Measurements from ENCODE around the gene TRIM40.
"Not testable (repeated sequence)": the region's sequence is repeated elsewhere in the genome, so short reads cannot be mapped to it uniquely, and the experiment has no call there.

TRIM40 gene

GRCh38 chr6:30113841-30114240 is 22.1 kb upstream of the TRIM40 start:
- DNase-seq (ENCODE audit: low read depth) = no peak

- DNase-seq (ENCODE audit: low read depth) = no peak
These were observed 19.2 kb upstream of the TRIM40 start for GRCh38 chr6:30116724-30117123.

DNA sequence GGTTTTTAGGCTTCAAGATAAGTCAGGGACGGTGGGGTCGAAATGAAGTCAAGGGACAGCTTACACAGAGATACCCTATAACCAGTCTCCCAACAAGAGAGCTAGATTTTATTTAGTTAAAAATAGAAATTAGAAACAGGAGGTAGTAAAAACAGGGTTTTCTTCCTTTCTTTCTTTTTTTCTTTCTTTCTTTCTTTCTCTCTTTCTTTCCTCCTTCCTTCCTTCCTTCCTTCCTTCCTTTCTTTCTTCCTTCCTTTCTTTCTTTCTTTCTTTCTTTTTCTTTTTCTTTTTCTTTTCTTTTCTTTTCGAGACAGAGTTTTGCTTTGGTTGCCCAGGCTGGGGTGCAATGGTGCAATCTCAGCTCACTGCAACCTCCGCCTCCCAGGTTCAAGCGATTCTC is 17.2 kb upstream of the TRIM40 start:
- not testable (repeated sequence) for DNase-seq (ENCODE audit: low read depth)

- no peak for DNase-seq (ENCODE audit: low read depth)
These were observed 14.2 kb upstream of the TRIM40 start for GRCh38 chr6:30121446-30122366.

DNA sequence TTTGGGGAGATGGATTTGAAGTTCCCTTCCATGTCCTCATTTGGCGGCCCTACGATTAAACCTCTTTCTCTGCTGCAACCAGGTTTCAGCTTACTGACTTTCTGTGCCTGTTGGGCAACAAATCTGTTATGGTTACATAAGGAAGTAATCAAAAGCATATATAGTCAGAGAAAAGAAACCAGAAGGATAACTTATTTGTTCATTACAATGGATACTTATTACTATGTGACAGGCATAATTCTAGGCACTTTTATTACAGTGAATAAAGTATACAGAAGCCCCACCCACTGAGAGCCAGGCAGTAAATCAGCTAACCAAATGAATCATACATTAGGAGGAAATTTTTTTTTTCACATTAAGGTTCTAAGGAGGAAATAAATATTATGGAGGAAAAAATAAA is 13.4 kb upstream of the TRIM40 start:
- no peak for DNase-seq (ENCODE audit: low read depth)

- DNase-seq (ENCODE audit: low read depth) = no peak
These were observed 8.5 kb upstream of the TRIM40 start for GRCh38 chr6:30127238-30128093.

DNA sequence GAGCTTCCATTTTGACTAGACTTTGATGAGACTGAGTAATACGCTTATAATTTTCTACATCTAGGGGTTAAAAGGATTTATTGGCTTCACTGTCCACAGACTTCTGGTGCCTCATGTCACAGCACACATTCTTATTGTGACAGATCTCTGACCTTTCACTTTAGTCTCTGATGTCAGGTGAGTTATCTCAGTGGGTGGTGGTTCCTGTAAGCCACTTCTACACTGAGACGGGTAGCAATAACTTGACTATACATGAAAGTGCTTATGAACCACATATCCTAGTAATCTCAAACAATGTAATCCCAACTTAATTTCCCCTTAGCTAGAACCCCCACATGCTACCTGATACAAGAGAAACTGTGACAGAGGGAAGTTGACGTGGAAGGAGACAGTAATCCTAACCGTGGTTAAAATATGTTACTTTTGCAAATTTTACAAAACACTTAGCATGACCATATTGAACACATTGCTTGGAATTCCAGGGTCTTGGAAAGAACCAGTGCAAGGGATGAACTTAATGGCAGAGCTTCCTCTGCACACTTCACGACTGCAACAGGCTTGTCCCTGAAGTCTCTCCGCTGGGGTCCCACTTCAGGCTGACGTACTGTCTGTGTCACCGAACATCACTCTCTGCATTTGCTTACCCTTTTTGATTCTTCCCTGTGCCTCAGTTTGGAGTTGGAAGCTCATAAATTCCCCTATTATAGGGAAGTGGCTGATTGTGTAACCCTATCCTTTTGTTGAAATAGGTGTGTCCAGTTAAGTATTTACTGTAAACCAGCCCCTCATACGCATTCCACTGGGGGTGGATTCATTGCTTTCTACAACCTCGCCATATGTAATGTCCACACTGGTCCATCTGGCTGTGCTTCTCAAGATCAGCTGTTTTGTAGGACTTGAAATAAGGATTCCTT is 6.4 kb upstream of the TRIM40 start:
- DNase-seq (ENCODE audit: low read depth) = no peak

DNA sequence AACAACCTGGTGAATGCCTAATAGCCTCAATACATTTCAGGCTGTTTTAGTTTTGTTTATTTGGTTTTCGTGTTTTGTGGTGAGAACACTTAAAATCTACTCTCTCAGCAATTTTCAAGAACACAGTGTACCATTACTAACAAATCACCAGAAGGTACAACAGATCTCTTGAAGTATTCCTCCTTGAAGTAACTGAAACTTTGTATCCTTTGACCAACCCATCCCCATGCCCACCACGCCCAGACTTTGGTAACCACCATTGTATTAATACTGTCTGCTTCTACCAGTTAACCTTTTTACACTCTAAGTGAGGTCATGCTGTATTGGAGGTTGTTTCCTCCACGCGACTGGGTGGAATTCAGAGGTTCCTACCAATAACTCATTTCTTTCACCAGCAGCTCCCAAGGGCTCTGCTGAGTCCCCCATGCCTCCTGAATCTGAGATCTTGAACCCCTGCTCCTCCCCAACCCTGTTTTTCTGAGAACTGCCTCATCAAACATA is 5.7 kb upstream of the TRIM40 start:
- no peak for DNase-seq (ENCODE audit: low read depth)

DNA sequence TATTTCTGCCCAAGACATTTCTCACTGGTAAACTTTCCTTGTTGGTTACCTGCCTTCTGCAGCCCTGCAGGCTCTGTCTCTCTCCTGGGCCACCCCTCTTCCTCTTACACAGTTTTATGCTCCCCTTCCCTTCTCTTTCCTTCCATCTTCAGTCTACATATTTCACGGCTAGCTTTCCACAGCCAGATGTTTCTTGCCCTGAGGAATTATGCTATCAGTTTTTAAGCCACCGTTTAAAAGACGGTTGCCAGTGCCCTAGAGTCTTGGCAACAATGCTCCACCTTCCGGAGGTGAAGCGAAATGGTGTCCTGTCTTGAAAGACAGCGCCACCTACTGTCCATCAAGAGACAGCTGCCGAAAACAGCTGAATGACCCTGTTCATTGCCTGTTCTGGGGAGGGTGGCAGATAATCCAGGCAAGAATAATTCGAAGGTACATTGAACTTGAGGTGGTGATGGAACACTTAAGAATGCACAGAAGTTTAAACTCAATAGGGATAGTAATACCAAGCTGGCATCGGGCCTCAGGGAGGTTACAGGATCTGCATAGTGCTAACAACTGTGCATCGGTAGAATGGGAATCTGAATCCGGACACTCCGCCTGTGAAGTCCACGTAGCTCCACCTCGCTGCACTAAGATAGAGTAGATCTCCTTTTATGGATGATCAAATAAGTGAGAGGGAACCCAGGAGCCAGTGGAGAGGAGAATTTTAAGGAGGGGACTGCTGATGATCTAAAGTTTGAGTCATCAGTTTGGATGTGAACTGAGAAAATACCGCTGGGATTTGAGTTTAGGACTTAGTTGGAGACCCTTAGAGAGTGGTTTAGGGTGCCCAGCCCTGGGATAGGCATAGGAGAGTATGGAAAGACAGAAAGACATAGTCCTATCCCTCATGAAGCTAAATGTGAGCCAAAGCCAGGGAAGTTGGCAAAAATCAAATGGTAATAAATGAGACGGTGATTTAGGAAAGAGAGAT is 4.8 kb upstream of the TRIM40 start:
- DNase-seq (ENCODE audit: low read depth) = peak; percentile 48

DNA sequence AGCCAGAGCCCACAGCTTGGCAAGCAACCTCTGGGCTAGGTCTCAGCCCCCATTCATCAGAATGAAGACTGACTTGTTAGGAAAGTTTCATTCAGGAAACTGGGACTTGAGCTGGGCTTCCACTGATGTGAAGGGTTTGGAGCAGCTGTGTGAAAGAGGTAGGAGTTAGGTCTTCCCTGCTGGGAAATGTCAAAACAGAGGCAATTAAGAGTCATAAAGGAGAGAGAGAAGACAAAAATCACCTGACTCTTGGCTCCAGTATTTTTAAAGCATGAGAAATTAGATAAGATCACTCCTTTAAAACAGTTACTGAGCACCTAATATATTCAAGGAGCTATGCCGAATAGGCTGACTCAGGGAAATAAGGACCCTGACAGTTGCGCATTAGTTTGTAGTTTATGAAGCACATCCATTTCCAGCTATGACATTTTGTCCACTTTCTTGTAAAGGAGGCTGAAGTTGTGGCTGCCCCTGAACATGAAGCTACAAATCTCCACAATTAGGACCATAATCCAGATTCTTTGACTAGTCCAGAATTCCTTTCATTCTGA is 3.9 kb upstream of the TRIM40 start:
- no peak for DNase-seq (ENCODE audit: low read depth)

DNA sequence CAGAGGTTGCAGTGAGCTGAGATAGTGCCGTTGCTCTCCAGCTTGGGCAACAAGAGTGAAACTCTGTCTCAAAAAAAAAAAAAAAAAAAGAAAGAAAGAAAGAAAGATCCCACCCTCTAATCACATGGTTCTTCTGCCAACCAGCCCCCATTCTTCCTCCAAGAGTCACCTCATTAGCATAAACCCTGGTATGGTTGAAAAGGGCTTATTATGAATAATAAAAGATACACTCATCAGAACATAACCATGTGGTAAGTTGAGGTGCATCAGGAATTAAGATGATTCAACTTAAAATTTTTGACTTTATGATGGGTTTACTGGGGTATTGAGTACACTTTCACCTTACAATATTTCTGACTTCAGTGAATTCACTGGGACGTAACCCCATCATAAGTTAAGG is 793 bp upstream of the TRIM40 start:
- DNase-seq (ENCODE audit: low read depth) = no peak

DNA sequence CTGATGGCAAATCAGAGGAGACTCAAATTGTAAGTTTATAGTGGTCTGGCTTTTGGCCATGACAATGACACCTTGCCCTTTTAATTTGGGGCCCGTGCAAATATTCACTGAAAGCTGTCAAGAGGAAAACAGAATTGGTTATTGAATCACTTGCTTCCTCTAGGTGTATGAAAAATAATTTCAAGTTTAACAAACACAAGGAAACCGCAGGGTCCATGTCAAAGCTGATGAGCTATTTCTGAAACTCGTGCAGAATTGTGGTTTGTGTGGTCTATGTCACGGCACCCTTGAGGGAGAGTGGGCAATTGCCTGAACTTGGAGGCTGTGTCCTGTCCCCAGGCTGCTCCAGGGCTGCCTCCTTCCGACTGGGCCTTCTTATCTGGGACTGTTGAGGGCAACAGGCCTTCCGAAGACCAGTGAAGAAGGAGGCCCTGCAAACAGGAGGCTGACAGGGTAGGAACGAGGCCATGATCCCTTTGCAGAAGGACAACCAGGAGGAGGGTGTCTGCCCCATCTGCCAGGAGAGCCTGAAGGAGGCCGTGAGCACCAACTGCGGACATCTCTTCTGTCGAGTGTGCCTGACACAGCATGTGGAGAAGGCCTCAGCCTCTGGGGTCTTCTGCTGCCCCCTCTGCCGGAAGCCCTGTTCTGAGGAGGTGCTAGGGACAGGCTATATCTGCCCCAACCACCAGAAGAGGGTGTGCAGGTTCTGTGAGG is 788 bp downstream of the TRIM40 start:
- no peak for DNase-seq (ENCODE audit: low read depth)

DNA sequence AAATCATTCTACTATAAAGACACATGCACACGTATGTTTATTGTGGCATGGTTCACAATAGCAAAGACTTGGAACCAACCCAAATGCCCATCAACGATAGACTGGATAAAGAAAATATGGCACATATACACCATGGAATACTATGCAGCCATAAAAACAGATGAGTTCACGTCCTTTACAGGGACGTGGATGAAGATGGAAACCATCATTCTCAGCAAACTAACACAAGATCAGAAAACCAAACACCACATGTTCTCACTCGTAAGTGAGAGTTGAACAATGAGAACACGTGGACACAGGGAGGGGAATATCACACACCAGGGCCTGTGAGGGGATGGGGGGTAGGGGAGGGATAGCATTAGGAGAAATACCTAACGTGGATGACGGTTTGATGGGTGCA is 4.3 kb downstream of the TRIM40 start:
- not testable (repeated sequence) for DNase-seq (ENCODE audit: low read depth)

DNA sequence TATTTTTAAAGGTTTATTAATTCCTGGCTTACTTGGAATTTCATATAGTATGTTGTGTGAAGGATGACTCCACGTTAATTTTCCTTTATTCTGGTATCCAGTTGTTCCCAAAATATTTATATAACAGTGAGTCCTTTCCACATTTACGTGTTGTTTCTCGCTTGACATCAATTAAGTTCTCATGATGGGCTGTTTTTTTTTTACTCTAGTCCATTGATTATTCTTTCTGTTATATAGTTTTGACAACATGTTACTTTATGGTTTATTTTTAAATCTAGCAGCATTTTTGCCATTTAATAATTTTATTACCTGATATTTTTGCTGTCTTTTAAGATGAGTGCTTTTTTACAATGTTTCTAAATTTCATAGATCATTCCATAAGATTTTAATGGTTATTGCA is 6.7 kb downstream of the TRIM40 start:
- no peak for DNase-seq (ENCODE audit: low read depth)

GRCh38 chr6:30143780-30144179 is 7.8 kb downstream of the TRIM40 start:
- no peak for DNase-seq (ENCODE audit: low read depth)

DNA sequence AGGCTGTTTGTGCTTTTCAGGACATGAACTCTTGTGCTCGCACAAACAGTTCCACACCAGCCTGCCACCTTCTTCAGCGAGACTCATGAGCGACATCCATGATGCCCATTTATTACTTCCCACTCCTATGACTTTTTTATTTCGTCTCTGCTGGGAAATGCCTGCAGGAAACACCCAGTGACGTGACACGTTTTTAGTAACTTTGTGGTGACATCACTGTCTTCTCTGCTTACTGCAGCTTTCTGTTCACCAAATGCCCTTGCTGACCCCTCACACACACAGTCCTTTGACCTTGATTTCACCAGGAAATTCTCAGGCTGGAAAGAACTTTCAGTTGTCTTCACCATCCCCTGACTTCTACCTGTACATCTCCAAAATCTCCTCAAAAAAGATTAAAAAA is 8.9 kb downstream of the TRIM40 start:
- DNase-seq (ENCODE audit: low read depth) = no peak

GRCh38 chr6:30145818-30146217 is 9.9 kb downstream of the TRIM40 start:
- no peak for DNase-seq (ENCODE audit: low read depth)

DNA sequence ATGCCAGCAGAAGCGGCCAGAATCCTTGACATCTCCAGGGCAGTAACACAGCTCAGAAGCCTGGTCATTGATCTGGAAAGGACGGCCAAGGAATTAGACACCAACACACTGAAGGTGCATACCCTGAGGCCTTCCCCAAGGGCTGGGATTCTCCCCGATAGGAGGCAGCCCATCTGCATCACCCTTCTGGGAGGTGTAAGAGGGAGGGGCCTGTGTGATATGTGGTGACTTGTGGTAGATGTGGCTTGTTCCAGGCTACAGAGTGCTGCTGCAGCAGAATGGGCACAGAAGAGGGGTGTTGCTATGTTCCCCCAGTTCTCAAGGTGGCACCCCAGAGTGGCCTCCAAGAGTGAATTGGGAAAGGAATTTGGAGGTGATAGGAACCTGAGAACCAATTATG is 11.2 kb downstream of the TRIM40 start:
- DNase-seq (ENCODE audit: low read depth) = no peak

GRCh38 chr6:30149234-30149633 is 13.3 kb downstream of the TRIM40 start:
- no peak for DNase-seq (ENCODE audit: low read depth)

Measured in T-helper 22 cell (primary cell).